Neural progenitor cell (in vitro differentiated cells): ENCODE measurements around the gene CD320. TPM values are rescaled to one million over a fixed set of nuclear protein-coding genes. Genes with fewer than 3 reads are reported as not detected.
"Not testable (repeated sequence)": the region's sequence is repeated elsewhere in the genome, so short reads cannot be mapped to it uniquely, and the experiment has no call there.

Source experiments
- DNase-seq: peaks from one replicate; pipeline ENCODE4 v3.0.0-alpha.2; 2016; ENCODE audit warnings: low spot score
- H2AFZ ChIP-seq: fragments of 200-600 bp; sonication (generic); replicated peaks from 2 replicates; pipeline ENCODE4 v1.6.1; 2016; ENCODE audit warnings: antibody characterized with exemption
- H3F3A ChIP-seq: fragments of 200-600 bp; sonication (generic); 2 replicates; pipeline ENCODE4 v1.6.1; 2016; ENCODE audit warnings: antibody characterized with exemption, low read depth
- H3K27ac ChIP-seq: fragments of 200-600 bp; sonication (generic); 2 replicates; pipeline ENCODE4 v1.5.1; 2016; ENCODE audit warnings: mild to moderate bottlenecking
- H3K27me3 ChIP-seq: fragments of 200-600 bp; sonication (generic); 2 replicates; pipeline ENCODE4 v1.6.1; 2016; ENCODE audit warnings: mild to moderate bottlenecking, moderate library complexity
- H3K36me3 ChIP-seq: fragments of 200-600 bp; sonication (generic); 2 replicates; pipeline ENCODE4 v1.5.1; 2016
- H3K4me1 ChIP-seq: fragments of 200-600 bp; sonication (generic); 2 replicates; pipeline ENCODE4 v1.6.1; 2016; ENCODE audit warnings: mixed run types
- H3K4me2 ChIP-seq: fragments of 200-600 bp; sonication (generic); 2 replicates; pipeline ENCODE4 v1.6.1; 2016
- H3K4me3 ChIP-seq: fragments of 200-600 bp; sonication (generic); 2 replicates; pipeline ENCODE4 v1.5.1; 2016
- H3K79me2 ChIP-seq: fragments of 200-600 bp; sonication (generic); 2 replicates; pipeline ENCODE4 v1.6.1; 2016; ENCODE audit warnings: low read depth
- H3K9ac ChIP-seq: fragments of 200-600 bp; sonication (generic); 2 replicates; pipeline ENCODE4 v1.6.1; 2016
- H3K9me3 ChIP-seq: fragments of 200-600 bp; sonication (generic); 2 replicates; pipeline ENCODE4 v1.5.1; 2016; ENCODE audit warnings: low read depth
- H4K20me1 ChIP-seq: fragments of 200-600 bp; sonication (generic); 2 replicates; pipeline ENCODE4 v1.6.1; 2016; ENCODE audit warnings: low read depth
- H3K27ac Mint-ChIP-seq: 3 replicates; pipeline ENCODE4 v1.8.0; 2021; ENCODE audit warnings: mixed read lengths
- H3K27me3 Mint-ChIP-seq: 2 replicates; pipeline ENCODE4 v1.8.0; 2022; ENCODE audit warnings: low read depth, mild to moderate bottlenecking, inconsistent platforms, moderate library complexity, mixed read lengths; ENCODE audit not compliant: insufficient read depth
- H3K36me3 Mint-ChIP-seq: 3 replicates; pipeline ENCODE4 v1.8.0; 2021; ENCODE audit warnings: mixed read lengths
- H3K4me1 Mint-ChIP-seq: 3 replicates; pipeline ENCODE4 v1.8.0; 2021; ENCODE audit warnings: mixed read lengths
- H3K4me3 Mint-ChIP-seq: 3 replicates; pipeline ENCODE4 v1.8.0; 2021; ENCODE audit warnings: mild to moderate bottlenecking, moderate library complexity, mixed read lengths
- H3K9me3 Mint-ChIP-seq: 3 replicates; pipeline ENCODE4 v1.8.0; 2020; ENCODE audit warnings: mixed read lengths
- CTCF ChIP-seq: fragments of 200-600 bp; sonication (generic); IDR thresholded peaks from 2 replicates; pipeline ENCODE4 v1.5.1; 2017; ENCODE audit warnings: antibody characterized with exemption, mild to moderate bottlenecking
- EZH2 ChIP-seq: fragments of 200-600 bp; sonication (generic); IDR thresholded peaks from 2 replicates; pipeline ENCODE4 v1.6.1; 2017; ENCODE audit warnings: antibody characterized with exemption, mild to moderate bottlenecking, moderate library complexity
- EZH2phosphoT487 ChIP-seq: fragments of 200-600 bp; sonication (generic); IDR thresholded peaks from 2 replicates; pipeline ENCODE4 v1.6.1; 2017; ENCODE audit warnings: antibody characterized with exemption
- total RNA-seq: library from RNA; depleted of rRNA; stranded (reverse); fragments of >200 nt; gene quantifications from 2 replicates; pipeline ENCODE4 v1.2.3, GENCODE V29; 2015; ENCODE audit warnings: low replicate concordance

Gene CD320
- total RNA-seq, 1 donor from 2014 or later: 22.4 TPM

- H3K9me3 ChIP-seq: no peaks in the 10 kb centered on the region
- no peak for DNase-seq
- no peak overlapping the region for H3K4me3 ChIP-seq
- no peak for TF ChIP-seq EZH2
- TF ChIP-seq CTCF: no peak
- no peak for TF ChIP-seq EZH2phosphoT487
- peaks cover 10% of the 10 kb centered on the region for H4K20me1 ChIP-seq
- no peak overlapping the region for H3K27ac ChIP-seq
- Mint-ChIP-seq H3K27ac (no peak overlapping the region), H3K4me1 (peaks cover 16% of the 10 kb centered on the region), H3K36me3 (no peaks in the 10 kb centered on the region), H3K9me3 (no peaks in the 10 kb centered on the region), H3K27me3 (peaks cover 10% of the 10 kb centered on the region), H3K4me3 (no peak overlapping the region)
- H2AFZ ChIP-seq: no peak overlapping the region
- peaks cover 10% of the 10 kb centered on the region for H3K79me2 ChIP-seq
- H3K36me3 ChIP-seq: no peaks in the 10 kb centered on the region
- H3K4me2 ChIP-seq: no peak overlapping the region
- no peak overlapping the region for H3K9ac ChIP-seq
- H3F3A ChIP-seq: peaks cover 14% of the 10 kb centered on the region
- no peaks in the 10 kb centered on the region for H3K27me3 ChIP-seq
- peaks cover 9% of the 10 kb centered on the region for H3K4me1 ChIP-seq
Observed at GRCh38 chr19:8302734-8303133, 5.4 kb downstream of the CD320 start.

GRCh38 chr19:8302357-8302691 is 5.8 kb downstream of the CD320 start:
- Histone ChIP-seq H3K79me2 (peaks cover 6% of the 10 kb centered on the region), H3K4me2 (no peak overlapping the region), H3K4me1 (peaks cover 6% of the 10 kb centered on the region), H3K27ac (no peak overlapping the region), H3F3A (peaks cover 10% of the 10 kb centered on the region), H4K20me1 (peaks cover 10% of the 10 kb centered on the region), H3K27me3 (no peaks in the 10 kb centered on the region), H3K36me3 (no peaks in the 10 kb centered on the region), H3K9ac (no peak overlapping the region), H3K4me3 (no peak overlapping the region), H3K9me3 (no peaks in the 10 kb centered on the region), H2AFZ (no peak overlapping the region)
- peaks cover 12% of the 10 kb centered on the region for H3K4me1 Mint-ChIP-seq
- TF ChIP-seq EZH2phosphoT487 (no peak), EZH2 (no peak), CTCF (no peak)
- H3K4me3 Mint-ChIP-seq: no peak overlapping the region
- DNase-seq: no peak
- H3K9me3 Mint-ChIP-seq: no peaks in the 10 kb centered on the region
- H3K36me3 Mint-ChIP-seq: no peaks in the 10 kb centered on the region
- H3K27me3 Mint-ChIP-seq: peaks cover 8% of the 10 kb centered on the region
- no peak overlapping the region for H3K27ac Mint-ChIP-seq

GRCh38 chr19:8291337-8291736 is 16.8 kb downstream of the CD320 start:
- H3K4me1 Mint-ChIP-seq, H3K36me3 ChIP-seq, H2AFZ ChIP-seq, H3K27me3 Mint-ChIP-seq, H3K27ac ChIP-seq, H3K27ac Mint-ChIP-seq, DNase-seq, H3K9me3 Mint-ChIP-seq, H3K4me2 ChIP-seq, H4K20me1 ChIP-seq, H3F3A ChIP-seq, H3K9me3 ChIP-seq, H3K4me1 ChIP-seq, H3K36me3 Mint-ChIP-seq, H3K79me2 ChIP-seq, H3K4me3 ChIP-seq, H3K9ac ChIP-seq, H3K27me3 ChIP-seq, H3K4me3 Mint-ChIP-seq: not testable (repeated sequence)

GRCh38 chr19:8276508-8276907 is 31.6 kb downstream of the CD320 start:
- H3K27ac ChIP-seq, H3K79me2 ChIP-seq, H3K27me3 ChIP-seq, H3K36me3 Mint-ChIP-seq, H4K20me1 ChIP-seq, H3K27me3 Mint-ChIP-seq, H3K9me3 Mint-ChIP-seq, H3K27ac Mint-ChIP-seq, H2AFZ ChIP-seq, H3K36me3 ChIP-seq, H3K4me3 ChIP-seq, DNase-seq, H3K9me3 ChIP-seq, H3K4me1 Mint-ChIP-seq, H3K4me3 Mint-ChIP-seq, H3K9ac ChIP-seq, H3K4me1 ChIP-seq, H3K4me2 ChIP-seq, H3F3A ChIP-seq: not testable (repeated sequence)
